Spinal cord (tissue), 10 donors: ENCODE data around the gene PRSS21. TPM values are rescaled to one million over a fixed set of nuclear protein-coding genes. Genes with fewer than 3 reads are reported as not detected.

Experiments
- DNase-seq, 6 donors: peaks; one replicate each; pipeline versions ENCODE4 v3.0.0 to v3.0.0-alpha.2; 2013 to 2015; ENCODE audit warnings: low spot score in 6 of 6, low read depth in 4 of 6
- H3K27ac ChIP-seq: one replicate; pipeline ENCODE4 v1.5.1; 2013; ENCODE audit warnings: low read depth, low read length, control low read depth
- H3K27me3 ChIP-seq: one replicate; pipeline ENCODE4 v1.6.1; 2013; ENCODE audit warnings: low read length; ENCODE audit not compliant: control insufficient read depth, insufficient read depth
- H3K36me3 ChIP-seq: one replicate; pipeline ENCODE4 v1.6.1; 2013; ENCODE audit warnings: low read length; ENCODE audit not compliant: control insufficient read depth, insufficient read depth
- H3K4me1 ChIP-seq: one replicate; pipeline ENCODE4 v1.6.1; 2013; ENCODE audit warnings: low read length; ENCODE audit not compliant: control insufficient read depth, insufficient read depth
- H3K4me3 ChIP-seq: one replicate; pipeline ENCODE4 v1.5.1; 2013; ENCODE audit warnings: low read depth, low read length, control low read depth
- H3K9me3 ChIP-seq: one replicate; pipeline ENCODE4 v1.6.1; 2013; ENCODE audit warnings: low read length; ENCODE audit not compliant: control insufficient read depth, insufficient read depth
- WGBS: methylation state at CpG from one replicate; pipeline ENCODE4 v1.1.5; 2013; ENCODE audit warnings: missing lambda C conversion rate; ENCODE audit not compliant: insufficient coverage; 5-methylcytosine and 5-hydroxymethylcytosine counted together
- polyA plus RNA-seq, 2 donors: library from polyadenylated mRNA; unstranded; fragments of 120-200 nt; gene quantifications; one replicate each; pipeline ENCODE4 v1.2.1, GENCODE V29; 2013; ENCODE audit not compliant: insufficient read length in 2 of 2
- total RNA-seq, 2 donors: library from RNA; depleted of rRNA in 1 of 2; stranded (reverse); fragments of 120-200 nt in 1 of 2; fragments of >200 nt in 1 of 2; gene quantifications; one replicate each; pipeline versions ENCODE4 v1.2.3 to v1.2.4, GENCODE V29; 2013 to 2014
- donor health status: healthy.

The PRSS21 gene
- total and polyA plus RNA-seq, 4 donors, result 0.28 TPM; not detected in 3

- H3K9me3 ChIP-seq, result no peaks in the 10 kb centered on the region
- peaks cover 4% of the 10 kb centered on the region for H3K36me3 ChIP-seq
- DNase-seq, result no peak
- H3K27me3 ChIP-seq, result peaks cover 16% of the 10 kb centered on the region
- WGBS, result 56% methylated on average over 10 of the region's 17 CpGs
- peaks cover 37% of the 10 kb centered on the region for H3K4me1 ChIP-seq
- H3K4me3 ChIP-seq, result no peak overlapping the region
- no peak overlapping the region for H3K27ac ChIP-seq
Observed at GRCh38 chr16:2779978-2780898, 36.8 kb upstream of the PRSS21 start.

GRCh38 chr16:2782583-2783351, 34.3 kb upstream of the PRSS21 start:
- no peak for DNase-seq
- no peak overlapping the region for H3K4me3 ChIP-seq
- no peak overlapping the region for H3K27ac ChIP-seq
- no peaks in the 10 kb centered on the region for H3K36me3 ChIP-seq
- peaks cover 31% of the 10 kb centered on the region for H3K27me3 ChIP-seq
- peaks cover 33% of the 10 kb centered on the region for H3K4me1 ChIP-seq
- 82% methylated on average over 18 of the region's 20 CpGs for WGBS
- H3K9me3 ChIP-seq, result no peaks in the 10 kb centered on the region

GRCh38 chr16:2783581-2784357, 33.3 kb upstream of the PRSS21 start:
- H3K36me3 ChIP-seq, result no peaks in the 10 kb centered on the region
- peaks cover 25% of the 10 kb centered on the region for H3K4me1 ChIP-seq
- no peak for DNase-seq
- no peaks in the 10 kb centered on the region for H3K9me3 ChIP-seq
- H3K4me3 ChIP-seq, result no peak overlapping the region
- peaks cover 33% of the 10 kb centered on the region for H3K27me3 ChIP-seq
- H3K27ac ChIP-seq, result no peak overlapping the region
- WGBS, result 84% methylated on average over 11 of the region's 15 CpGs

- 52% methylated on average over 15 of the region's 15 CpGs for WGBS
- H3K27ac ChIP-seq, result no peak overlapping the region
- H3K9me3 ChIP-seq, result no peaks in the 10 kb centered on the region
- H3K36me3 ChIP-seq, result no peaks in the 10 kb centered on the region
- DNase-seq, result no peak
- peaks cover 18% of the 10 kb centered on the region for H3K4me1 ChIP-seq
- peaks cover 33% of the 10 kb centered on the region for H3K27me3 ChIP-seq
- H3K4me3 ChIP-seq, result no peak overlapping the region
Observed at GRCh38 chr16:2784358-2785100, 32.5 kb upstream of the PRSS21 start.

GRCh38 chr16:2785101-2785991, 31.7 kb upstream of the PRSS21 start:
- H3K36me3 ChIP-seq, result no peaks in the 10 kb centered on the region
- peaks cover 18% of the 10 kb centered on the region for H3K4me1 ChIP-seq
- H3K9me3 ChIP-seq, result no peaks in the 10 kb centered on the region
- H3K4me3 ChIP-seq, result no peak overlapping the region
- H3K27ac ChIP-seq, result no peak overlapping the region
- peaks cover 35% of the 10 kb centered on the region for H3K27me3 ChIP-seq
- WGBS, result 18% methylated on average over 79 of the region's 79 CpGs
- DNase-seq, result no peak

- Histone ChIP-seq H3K27ac (no peak overlapping the region), H3K4me3 (no peak overlapping the region), H3K27me3 (peaks cover 37% of the 10 kb centered on the region), H3K9me3 (no peaks in the 10 kb centered on the region), H3K36me3 (no peaks in the 10 kb centered on the region), H3K4me1 (peaks cover 18% of the 10 kb centered on the region)
- DNase-seq, result no peak
- WGBS, result 78% methylated on average over 12 of the region's 15 CpGs
Observed at GRCh38 chr16:2786061-2786825, 30.8 kb upstream of the PRSS21 start.

- Histone ChIP-seq H3K27ac (no peak overlapping the region), H3K9me3 (no peaks in the 10 kb centered on the region), H3K27me3 (peaks cover 37% of the 10 kb centered on the region), H3K36me3 (no peaks in the 10 kb centered on the region), H3K4me3 (no peak overlapping the region), H3K4me1 (peaks cover 18% of the 10 kb centered on the region)
- WGBS, result 32% methylated on average over 2 of the region's 3 CpGs
- DNase-seq, result no peak
Observed at GRCh38 chr16:2786826-2787151, 30.2 kb upstream of the PRSS21 start.

GRCh38 chr16:2787406-2787805, 29.6 kb upstream of the PRSS21 start, which contains the start of gene PRSS33:
Gene PRSS33 (minus strand): TSS chr16:2787560. CDS start chr16:2786547, 1,013 bp downstream.
- WGBS, result 23% methylated on average over 8 of the region's 10 CpGs
- Histone ChIP-seq H3K4me3 (no peak within 1 kb of the TSS), H3K9me3 (no peaks in the 10 kb centered on the region), H3K4me1 (peaks cover 18% of the 10 kb centered on the region), H3K27ac (no peak within 1 kb of the TSS), H3K36me3 (no peaks in the 10 kb centered on the region), H3K27me3 (peaks cover 37% of the 10 kb centered on the region)
- no peak for DNase-seq
